Thyroid gland (tissue), 4 donors: ENCODE results near the gene ASCL2.

Experiments used
- POLR2A ChIP-seq, 2 donors: fragments of 450-650 bp; IDR thresholded peaks; one replicate each; pipeline ENCODE4 v1.6.1; 2017; ENCODE audit warnings: antibody characterized with exemption in 2 of 2, mild to moderate bottlenecking in 2 of 2, moderate library complexity in 1 of 2
- TF ChIP-seq, protein P1 (sequence below), 6 experiments: fragments of 200-600 bp in 3 of 6; fragments of 450-650 bp in 3 of 6; sonication (generic) in 3 of 6; IDR thresholded peaks; one replicate each; pipeline ENCODE4 v1.5.1; 2016 to 2019; ENCODE audit warnings: antibody characterized with exemption in 6 of 6, mild to moderate bottlenecking in 2 of 6, inconsistent platforms in 1 of 6, moderate library complexity in 1 of 6

DNA sequence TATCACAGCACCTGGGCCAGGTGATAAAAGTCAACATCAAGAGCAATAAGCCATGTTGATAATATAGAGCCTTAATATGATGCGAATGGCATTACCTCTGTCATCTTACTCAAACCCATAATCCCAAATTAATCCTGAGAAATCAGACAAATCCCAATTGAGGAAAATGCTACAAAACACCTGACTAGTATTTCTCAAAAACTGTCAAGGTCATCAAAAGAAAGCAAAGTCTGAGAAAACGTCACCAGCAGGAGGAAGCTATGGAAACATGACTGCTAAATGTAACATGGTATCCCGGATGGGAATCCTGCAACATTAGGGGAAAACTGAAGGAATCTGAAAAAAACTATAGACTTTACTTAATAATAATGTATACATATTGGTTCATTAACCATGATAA, 29.6 kb downstream of the ASCL2 start:
- TF ChIP-seq, protein P1, sequence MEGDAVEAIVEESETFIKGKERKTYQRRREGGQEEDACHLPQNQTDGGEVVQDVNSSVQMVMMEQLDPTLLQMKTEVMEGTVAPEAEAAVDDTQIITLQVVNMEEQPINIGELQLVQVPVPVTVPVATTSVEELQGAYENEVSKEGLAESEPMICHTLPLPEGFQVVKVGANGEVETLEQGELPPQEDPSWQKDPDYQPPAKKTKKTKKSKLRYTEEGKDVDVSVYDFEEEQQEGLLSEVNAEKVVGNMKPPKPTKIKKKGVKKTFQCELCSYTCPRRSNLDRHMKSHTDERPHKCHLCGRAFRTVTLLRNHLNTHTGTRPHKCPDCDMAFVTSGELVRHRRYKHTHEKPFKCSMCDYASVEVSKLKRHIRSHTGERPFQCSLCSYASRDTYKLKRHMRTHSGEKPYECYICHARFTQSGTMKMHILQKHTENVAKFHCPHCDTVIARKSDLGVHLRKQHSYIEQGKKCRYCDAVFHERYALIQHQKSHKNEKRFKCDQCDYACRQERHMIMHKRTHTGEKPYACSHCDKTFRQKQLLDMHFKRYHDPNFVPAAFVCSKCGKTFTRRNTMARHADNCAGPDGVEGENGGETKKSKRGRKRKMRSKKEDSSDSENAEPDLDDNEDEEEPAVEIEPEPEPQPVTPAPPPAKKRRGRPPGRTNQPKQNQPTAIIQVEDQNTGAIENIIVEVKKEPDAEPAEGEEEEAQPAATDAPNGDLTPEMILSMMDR (IDR thresholded peaks at IDR 0.05): no peak
- TF ChIP-seq POLR2A (IDR thresholded peaks at IDR 0.05): no peak
